ENCODE measurements around the gene FTH1. TPM values are rescaled to one million over a fixed set of nuclear protein-coding genes. Genes with fewer than 3 reads are reported as not detected.

Gene FTH1
- total RNA-seq, 1 experiment from 2014 or later = 1,937 TPM

GRCh38 chr11:61975638-61976419 is 8.4 kb upstream of the FTH1 start:
- CTCF ChIA-PET = no interaction called here
- TSS peak; percentile 9 for BruUV-seq (replicated peaks)
- no peaks in the 10 kb centered on the region for H3K27me3 ChIP-seq (ENCODE audit: low read length)
- no peaks in the 10 kb centered on the region for H3K9me3 ChIP-seq (ENCODE audit: low read length)
- H3F3A ChIP-seq (ENCODE audit: low read length, unreplicated experiment) = peaks cover 6% of the 10 kb centered on the region
- H3K27ac ChIP-seq (ENCODE audit: low read length) = peak overlapping the region; percentile 41
- no peak overlapping the region for H3K4me3 ChIP-seq (ENCODE audit: low read length)
- 0 out of 2 replicates have a peak overlapping the region, but pooled peaks have one; percentile 6 for H3K9ac ChIP-seq (ENCODE audit: low read length)
- intact Hi-C loops (cut with micrococcal nuclease) = loop anchor here (10.0 kb wide), 1 partner anchor 579 kb away; no protein-coding TSS in a partner anchor
- TF ChIP-seq, protein P1, sequence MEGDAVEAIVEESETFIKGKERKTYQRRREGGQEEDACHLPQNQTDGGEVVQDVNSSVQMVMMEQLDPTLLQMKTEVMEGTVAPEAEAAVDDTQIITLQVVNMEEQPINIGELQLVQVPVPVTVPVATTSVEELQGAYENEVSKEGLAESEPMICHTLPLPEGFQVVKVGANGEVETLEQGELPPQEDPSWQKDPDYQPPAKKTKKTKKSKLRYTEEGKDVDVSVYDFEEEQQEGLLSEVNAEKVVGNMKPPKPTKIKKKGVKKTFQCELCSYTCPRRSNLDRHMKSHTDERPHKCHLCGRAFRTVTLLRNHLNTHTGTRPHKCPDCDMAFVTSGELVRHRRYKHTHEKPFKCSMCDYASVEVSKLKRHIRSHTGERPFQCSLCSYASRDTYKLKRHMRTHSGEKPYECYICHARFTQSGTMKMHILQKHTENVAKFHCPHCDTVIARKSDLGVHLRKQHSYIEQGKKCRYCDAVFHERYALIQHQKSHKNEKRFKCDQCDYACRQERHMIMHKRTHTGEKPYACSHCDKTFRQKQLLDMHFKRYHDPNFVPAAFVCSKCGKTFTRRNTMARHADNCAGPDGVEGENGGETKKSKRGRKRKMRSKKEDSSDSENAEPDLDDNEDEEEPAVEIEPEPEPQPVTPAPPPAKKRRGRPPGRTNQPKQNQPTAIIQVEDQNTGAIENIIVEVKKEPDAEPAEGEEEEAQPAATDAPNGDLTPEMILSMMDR (conservative IDR thresholded peaks at IDR 0.05; ENCODE audit: low read depth, low read length) = no peak
- no peaks in the 10 kb centered on the region for H3K36me3 ChIP-seq (ENCODE audit: low read depth, low read length)
- no peak overlapping the region for H2AFZ ChIP-seq (ENCODE audit: low read length)
- POLR2A ChIA-PET (ENCODE audit: unreplicated experiment) = interaction anchor here (0.6 kb wide), 1 partner anchor 50 kb away, joined by 6 read pairs; no protein-coding TSS in a partner anchor
- peaks cover 6% of the 10 kb centered on the region for H3K79me2 ChIP-seq (ENCODE audit: low read length)
- H3K4me2 ChIP-seq (ENCODE audit: low read length) = peak overlapping the region; percentile 27; the same call in 1 of the 2 replicates
- DNase-seq = no peak
- peaks cover 64% of the 10 kb centered on the region for H3K4me1 ChIP-seq (ENCODE audit: insufficient read depth, low read length)
- no peaks in the 10 kb centered on the region for H3K9me2 ChIP-seq (replicated peaks; ENCODE audit: low read length)
- H4K20me1 ChIP-seq (ENCODE audit: low read length) = no peaks in the 10 kb centered on the region
- ATAC-seq = no peak

- H3K4me1 ChIP-seq (ENCODE audit: insufficient read depth, low read length) = peaks cover 72% of the 10 kb centered on the region
Measured at GRCh38 chr11:61974766-61975631, 7.6 kb upstream of the FTH1 start.

More at GRCh38 chr11:61974766-61975631, 7.6 kb upstream of the FTH1 start:
- Histone ChIP-seq H3K9me2 (replicated peaks; ENCODE audit: low read length) (no peaks in the 10 kb centered on the region), H3F3A (ENCODE audit: low read length, unreplicated experiment) (peaks cover 6% of the 10 kb centered on the region), H3K27me3 (ENCODE audit: low read length) (no peaks in the 10 kb centered on the region), H2AFZ (ENCODE audit: low read length) (0 out of 2 replicates have a peak overlapping the region, but pooled peaks have one; percentile 3), H3K9ac (ENCODE audit: low read length) (0 out of 2 replicates have a peak overlapping the region, but pooled peaks have one; percentile 6), H3K79me2 (ENCODE audit: low read length) (peaks cover 9% of the 10 kb centered on the region), H4K20me1 (ENCODE audit: low read length) (no peaks in the 10 kb centered on the region), H3K4me3 (ENCODE audit: low read length) (no peak overlapping the region), H3K9me3 (ENCODE audit: low read length) (no peaks in the 10 kb centered on the region), H3K27ac (ENCODE audit: low read length) (peak overlapping the region; percentile 41), H3K4me2 (ENCODE audit: low read length) (peak overlapping the region; percentile 27; the same call in 1 of the 2 replicates), H3K36me3 (ENCODE audit: low read depth, low read length) (no peaks in the 10 kb centered on the region)
- ATAC-seq = peak; percentile 7
- intact Hi-C loops (cut with micrococcal nuclease) = loop anchor here (10.0 kb wide), 1 partner anchor 580 kb away; no protein-coding TSS in a partner anchor
- no TSS peak for BruUV-seq (replicated peaks)
- CTCF ChIA-PET = no interaction called here
- peak; percentile 66 for DNase-seq
- POLR2A ChIA-PET (ENCODE audit: unreplicated experiment) = interaction anchor here (0.5 kb wide), 1 partner anchor 72 kb away, joined by 4 read pairs; no protein-coding TSS in a partner anchor
- no peak for TF ChIP-seq EZH2 (IDR thresholded peaks at IDR 0.05; ENCODE audit: low read length, unreplicated experiment)
- no peak for TF ChIP-seq EZH2phosphoT487 (IDR thresholded peaks at IDR 0.05; ENCODE audit: borderline replicate concordance, low read length)
- TF ChIP-seq, protein P1 (conservative IDR thresholded peaks at IDR 0.05; ENCODE audit: low read depth, low read length) = no peak
